HG02981 (cell line): ENCODE results near the gene TFCP2L1.

Experiments
- ATAC-seq: cut with Tn5 transposase; IDR thresholded peaks from one replicate; pipeline ENCODE4 v1.9.1; 2021; ENCODE audit warnings: mild to moderate bottlenecking, moderate library complexity; ENCODE audit not compliant: unreplicated experiment

TFCP2L1 gene

DNA sequence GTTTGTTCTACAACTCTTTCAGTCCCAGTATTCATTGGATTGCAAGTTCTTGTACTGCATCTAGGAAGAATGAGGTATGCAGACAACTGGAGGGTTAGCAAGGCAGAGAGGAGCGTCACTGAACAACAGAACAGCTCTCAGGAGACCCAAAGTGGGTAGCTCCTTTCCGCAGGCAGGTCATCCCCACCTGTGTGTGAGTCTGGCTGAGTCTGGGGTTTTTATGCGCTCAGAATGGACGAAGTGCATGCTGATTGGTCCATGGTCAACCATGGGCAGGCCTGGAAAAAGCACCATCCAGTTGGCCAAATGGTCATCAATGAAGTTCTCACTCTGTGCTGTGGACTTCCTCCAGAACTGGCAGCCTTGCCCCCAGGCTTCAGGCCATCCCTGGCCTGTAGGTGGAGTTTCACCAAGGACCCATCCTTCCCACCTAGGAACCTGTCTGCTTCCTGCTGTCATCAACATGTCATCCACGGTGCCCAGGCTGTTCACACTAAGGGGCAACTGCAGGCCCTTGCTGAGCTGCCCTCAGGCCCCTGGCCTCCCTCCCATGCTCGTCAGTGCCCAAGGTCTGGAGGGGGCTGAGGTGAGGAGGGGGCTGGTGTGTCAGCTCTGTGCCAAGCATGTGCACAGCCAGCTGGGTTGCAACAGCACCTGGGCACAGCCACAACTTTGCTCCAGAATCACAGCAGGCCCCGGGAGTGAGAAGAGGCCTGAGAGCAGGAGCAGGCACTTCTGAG lies 11.1 kb upstream of the TFCP2L1 start:
- no peak for ATAC-seq

DNA sequence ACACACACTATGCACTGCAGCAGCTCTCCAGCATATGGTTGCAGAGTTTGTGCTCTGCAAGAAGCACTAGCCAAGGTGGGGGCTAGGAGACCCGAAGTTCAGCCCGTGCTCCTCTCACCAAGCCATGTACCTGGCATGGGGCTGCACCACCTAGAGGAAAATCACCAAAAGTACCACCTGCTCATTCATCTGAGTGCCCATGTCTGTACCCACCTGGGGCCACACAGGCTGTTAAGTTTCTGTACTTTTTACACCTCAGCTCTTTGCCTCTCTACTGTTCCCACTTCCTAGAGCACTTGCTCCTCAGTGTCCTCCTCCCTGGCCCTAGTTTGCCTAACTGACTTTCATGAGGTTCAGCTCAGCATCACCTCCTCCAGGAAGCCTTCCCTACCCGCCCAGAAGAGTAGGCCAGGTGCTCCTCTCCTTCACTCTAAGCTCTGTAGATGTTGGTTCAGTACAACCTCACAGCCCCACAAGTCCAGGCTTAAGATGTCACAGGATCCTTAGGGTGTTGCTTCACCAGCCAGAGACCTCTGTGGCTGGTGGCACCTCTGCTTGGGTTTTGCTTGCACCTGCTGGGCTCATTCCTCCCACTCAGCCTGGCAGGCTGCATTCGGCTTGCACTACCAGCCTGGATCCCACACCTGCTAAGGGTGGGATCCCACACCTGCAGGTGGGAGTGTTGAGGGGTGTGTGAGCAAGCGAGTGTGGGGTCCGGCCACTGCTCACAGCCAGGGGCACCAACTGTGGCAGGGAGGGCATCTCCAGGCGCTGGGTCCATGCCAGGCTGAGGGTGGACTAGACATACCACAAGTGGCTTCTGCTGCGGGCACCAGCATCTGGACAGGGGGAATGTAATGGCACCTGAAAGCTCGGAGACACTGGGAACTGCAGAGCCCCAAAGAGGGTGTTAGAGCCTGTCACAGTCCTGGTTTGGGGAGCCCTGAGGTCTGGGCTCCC lies 10.2 kb upstream of the TFCP2L1 start:
- ATAC-seq = no peak

DNA sequence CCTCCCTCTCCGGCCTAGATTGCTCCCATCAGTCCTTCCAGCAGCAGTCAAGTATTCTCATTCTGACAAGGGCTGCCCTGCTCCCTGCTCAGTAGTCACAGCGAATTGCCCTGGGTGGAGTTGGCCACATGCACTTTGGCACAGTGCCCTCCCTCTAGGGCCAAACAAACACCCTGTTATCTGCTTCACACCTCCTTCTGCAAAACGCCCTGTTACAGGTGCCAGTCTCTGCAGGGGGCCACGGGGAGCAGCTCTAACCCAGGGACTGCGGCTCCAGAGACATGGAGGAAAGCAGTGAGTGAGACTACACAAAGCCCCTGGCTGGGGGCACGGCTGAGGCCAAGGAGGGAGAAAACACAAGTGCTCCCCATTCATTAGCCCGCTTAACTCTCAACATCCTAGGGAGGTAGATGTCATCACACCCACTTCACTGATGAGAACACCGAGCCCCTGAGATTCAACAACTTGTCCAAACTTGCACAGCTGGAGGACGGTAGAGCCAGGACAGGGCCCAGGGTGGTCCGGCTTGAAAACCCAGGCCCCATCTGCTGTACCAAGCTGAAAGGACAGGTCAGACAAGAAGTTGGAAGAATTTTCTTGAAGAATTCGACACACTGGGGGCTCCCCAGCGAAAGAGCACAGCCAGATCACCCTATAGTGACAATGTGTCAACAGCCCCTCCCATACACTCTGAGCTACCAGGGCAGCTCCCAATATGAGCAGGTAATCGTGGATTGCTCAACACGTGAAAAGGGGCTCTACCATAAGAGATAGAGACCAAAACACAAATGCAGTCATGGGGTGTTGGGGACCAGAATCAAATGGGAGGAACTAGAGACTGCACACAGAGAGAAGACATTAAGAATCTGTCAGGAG lies 8.7 kb upstream of the TFCP2L1 start:
- ATAC-seq = no peak

- no peak for ATAC-seq
These were observed 6.2 kb upstream of the TFCP2L1 start for GRCh38 chr2:121291251-121291580.

- ATAC-seq = no peak
These were observed 4.3 kb upstream of the TFCP2L1 start for GRCh38 chr2:121289271-121289670.

- no peak for ATAC-seq
These were observed 3.6 kb upstream of the TFCP2L1 start for GRCh38 chr2:121288454-121289231.

GRCh38 chr2:121287956-121288355 lies 3.0 kb upstream of the TFCP2L1 start:
- ATAC-seq = no peak

- no peak for ATAC-seq
These were observed 2.3 kb upstream of the TFCP2L1 start for GRCh38 chr2:121287146-121287798.

- ATAC-seq = no peak
These were observed 1.5 kb upstream of the TFCP2L1 start for GRCh38 chr2:121286506-121286905.

DNA sequence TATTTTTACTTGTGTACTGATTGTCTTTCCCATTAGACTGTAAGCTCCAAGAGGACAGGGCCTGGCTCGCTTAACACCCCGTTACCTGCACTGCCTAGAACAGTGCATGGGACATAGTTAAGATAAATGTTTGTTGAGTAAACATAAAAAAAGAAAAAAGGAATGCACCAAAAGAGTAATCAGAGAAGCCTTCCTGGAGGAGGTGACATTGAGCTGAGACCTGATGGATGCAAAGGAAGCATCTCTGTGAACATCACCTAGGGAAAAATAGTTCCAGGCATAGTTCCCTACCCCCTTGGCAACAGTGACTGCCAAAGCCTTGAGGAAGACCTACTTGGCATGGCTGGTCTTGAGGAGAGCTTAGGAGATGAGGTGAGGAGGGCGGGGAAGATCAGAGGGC lies 924 bp upstream of the TFCP2L1 start:
- no peak for ATAC-seq

DNA sequence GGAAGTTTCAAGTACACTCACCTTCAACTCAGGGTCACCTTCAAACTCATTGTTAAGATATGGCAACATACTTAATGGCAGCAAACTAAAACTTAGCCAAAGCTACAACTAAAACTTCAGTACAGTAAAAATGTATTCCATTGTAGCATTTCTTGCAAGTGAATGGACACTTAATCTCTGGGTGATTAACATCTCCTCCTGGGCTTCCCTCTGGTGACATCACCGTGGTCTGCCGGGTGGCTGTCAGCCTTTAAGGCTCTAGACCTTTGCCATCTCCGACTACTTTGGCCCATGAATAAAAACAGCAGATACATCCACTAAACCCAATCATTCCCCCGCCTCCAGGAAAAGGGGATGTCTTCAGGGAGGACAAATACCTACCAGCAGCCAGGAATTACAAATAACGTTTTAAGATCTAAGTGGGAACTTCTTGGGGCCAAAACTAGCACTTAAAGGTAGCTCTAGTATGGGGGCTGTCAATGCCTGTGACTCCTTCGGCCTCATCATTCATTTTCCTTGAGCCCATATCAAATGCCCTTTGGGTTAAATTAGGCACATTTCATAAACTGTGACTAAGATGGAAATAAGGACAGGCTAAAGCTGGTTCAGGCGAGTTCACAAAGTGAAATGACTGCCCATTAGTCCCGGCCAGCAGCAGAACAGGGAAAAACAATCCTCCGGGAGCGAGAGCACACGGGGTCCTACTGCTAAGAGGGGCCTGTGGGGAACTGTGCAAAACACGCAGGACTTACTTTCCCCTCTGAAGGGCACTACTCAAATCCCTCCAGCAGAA lies 1.1 kb downstream of the TFCP2L1 start:
- ATAC-seq = no peak

DNA sequence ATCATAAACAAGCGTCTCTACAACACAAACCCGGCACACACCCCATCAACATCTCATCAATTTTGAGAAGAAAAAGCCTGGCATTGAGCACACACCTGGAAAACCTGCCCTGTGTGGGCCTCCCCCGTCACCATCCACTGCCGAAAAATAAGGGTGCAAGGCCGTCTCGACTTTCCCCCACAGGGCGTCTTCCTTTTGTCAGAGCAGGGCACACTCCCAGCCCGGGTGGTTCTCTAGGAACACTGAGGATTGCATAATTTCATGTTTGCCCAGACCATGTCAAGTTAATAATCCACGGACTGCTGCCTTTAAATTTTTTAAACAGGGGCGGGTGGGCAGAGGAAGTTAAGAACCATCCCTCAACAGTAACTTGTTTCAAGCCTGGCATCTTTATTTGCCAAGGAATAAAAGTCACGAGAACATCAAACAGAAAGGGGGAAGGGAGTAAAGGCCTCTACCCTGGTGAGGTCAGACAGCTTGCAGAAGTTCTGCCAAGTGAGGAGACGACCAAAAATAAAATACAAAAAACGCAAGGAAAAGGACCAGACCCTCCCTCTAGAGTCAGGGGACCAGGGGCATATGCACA lies 2.1 kb downstream of the TFCP2L1 start:
- ATAC-seq = no peak

DNA sequence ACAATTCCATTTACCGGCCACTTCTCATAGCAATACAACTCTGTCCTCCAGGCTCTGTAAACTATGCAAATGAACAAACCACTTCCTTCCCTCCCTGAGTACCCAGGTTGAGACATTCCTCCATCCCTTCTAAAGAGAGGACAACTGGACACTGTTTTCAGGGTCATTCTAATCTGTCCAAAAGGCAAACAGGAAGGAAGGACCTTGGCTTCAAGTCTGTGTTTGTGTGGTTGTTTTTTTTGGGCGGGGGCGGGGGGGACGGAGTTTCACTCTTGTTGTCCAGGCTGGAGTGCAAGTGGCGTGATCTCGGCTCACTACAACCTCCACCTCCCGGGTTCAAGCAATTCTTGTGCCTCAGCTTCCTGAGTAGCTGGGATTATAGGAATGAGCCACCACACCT lies 3.3 kb downstream of the TFCP2L1 start:
- ATAC-seq = no peak

DNA sequence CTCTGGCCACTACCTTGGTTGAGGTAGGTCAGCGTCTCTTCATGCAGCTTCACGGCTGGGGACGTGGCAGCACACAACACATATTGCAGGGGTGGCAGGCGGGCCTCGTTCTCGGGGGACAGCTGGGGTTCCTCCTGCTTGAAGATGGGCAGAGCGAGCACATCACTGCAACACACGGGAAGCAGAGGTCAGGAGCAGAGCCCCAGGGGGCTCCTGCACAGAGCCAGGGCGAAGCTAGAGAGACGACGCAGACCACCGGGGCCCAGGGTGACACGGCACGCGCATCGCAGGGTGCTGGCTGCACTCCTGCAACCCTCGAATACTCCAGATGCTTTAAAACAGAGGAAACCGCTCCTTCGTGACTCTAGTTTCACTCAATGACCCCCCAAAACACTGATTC lies 3.9 kb downstream of the TFCP2L1 start:
- ATAC-seq = no peak

DNA sequence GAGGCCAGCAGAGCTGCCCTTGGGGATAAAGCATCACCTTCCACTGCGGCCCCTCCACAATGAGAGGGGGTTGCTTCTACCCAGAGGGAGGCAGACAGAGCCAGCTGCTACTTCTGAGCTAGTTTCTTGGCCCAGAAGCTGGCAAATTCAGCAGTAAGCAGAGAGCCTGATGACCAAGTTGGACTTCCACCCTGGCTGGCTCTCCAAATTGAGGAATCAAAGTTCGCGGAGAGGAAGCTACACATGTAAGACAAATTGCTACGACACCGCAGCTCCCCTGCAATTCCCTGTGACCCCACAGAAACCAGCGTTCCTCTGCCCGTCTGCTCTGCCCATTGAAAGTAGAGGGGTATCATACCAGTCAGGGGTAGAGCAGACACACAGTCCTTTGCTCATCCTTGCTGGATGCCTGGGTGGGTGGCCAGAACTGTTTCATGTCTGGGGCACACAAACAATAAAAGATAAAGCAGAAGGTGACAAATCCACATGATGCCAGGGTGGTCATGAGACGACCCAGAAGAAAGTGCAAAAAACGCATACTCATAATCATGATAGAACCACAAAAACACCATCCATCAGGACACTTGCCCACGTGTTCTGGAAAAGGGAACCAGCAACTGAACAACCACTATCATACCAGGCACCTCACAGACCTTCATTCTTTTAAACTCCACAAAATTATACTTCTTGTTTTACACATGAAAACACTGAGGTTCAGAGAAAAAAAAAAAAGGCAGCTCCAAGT lies 5.4 kb downstream of the TFCP2L1 start:
- no peak for ATAC-seq

DNA sequence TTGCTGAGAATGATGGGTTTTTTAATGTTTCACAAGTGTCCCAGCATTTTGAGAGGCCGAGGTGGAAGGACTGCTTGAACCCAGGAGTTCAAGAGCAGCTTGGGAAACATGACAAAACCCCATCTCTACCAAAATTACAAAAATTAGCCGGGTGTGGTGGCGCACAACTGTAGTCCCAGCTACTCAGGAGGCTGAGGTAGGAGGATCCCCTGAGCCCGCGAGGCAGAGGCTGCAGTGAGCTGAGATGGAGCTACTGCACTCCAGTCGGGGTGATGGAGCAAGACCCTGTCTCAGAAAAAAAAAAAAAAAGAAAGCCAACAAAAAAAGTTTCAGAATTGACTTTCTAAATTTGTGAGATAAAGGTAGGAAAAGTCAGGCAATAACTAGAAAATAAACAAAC lies 8.7 kb downstream of the TFCP2L1 start:
- no peak for ATAC-seq

DNA sequence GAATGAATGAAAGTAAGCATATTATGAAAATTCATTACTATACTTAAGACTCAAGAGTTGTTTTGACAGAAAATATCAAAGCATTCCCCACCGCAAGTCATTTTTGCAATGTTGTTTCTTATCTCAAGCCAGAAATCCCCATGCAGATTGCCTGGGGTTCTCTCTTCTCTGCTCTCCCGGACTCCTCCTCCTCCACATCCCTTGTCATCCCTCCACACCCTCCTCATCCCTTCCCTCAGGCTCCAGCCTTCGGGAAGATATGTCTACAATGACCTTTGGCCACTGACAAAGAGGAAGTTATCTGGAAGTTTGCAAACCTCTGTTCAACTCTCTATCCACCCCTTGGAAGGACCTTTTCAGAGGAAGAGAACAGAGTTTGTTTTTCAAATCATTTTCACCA lies 11.9 kb downstream of the TFCP2L1 start:
- no peak for ATAC-seq

DNA sequence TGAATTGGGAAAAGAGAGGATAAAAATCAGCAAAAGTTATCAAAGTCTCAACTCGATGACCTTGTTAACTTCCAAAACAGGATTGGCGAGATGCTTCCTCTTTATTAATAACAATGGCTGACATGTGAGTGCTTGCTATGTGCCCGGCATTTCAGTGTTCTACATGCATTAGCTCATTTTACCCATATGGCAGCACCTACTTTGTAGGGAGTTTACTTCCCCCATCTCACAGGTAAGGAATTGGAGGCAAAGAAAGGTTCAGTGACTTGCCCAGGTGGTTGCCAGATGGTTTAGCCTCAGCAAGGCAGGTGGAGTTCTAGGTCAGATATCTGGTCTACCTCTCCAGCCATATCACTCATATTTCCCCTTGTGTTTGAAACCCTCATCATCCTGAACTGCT lies 12.4 kb downstream of the TFCP2L1 start:
- no peak for ATAC-seq
